ENCODE data around the gene ATP9B.
"Not testable (repeated sequence)": the region's sequence is repeated elsewhere in the genome, so short reads cannot be mapped to it uniquely, and the experiment has no call there.

Gene ATP9B

GRCh38 chr18:79372991-79373390 is 303.8 kb downstream of the ATP9B start:
- DNase-seq: no peak

GRCh38 chr18:79373736-79374135 is 304.5 kb downstream of the ATP9B start:
- no peak for DNase-seq

- no peak for DNase-seq
These were observed 305.4 kb downstream of the ATP9B start for GRCh38 chr18:79374408-79375171.

GRCh38 chr18:79375441-79376154 is 306.4 kb downstream of the ATP9B start:
- no peak for DNase-seq

- not testable (repeated sequence) for DNase-seq
These were observed 307.5 kb downstream of the ATP9B start for GRCh38 chr18:79376661-79377060.

- DNase-seq: no peak
These were observed 308.1 kb downstream of the ATP9B start for GRCh38 chr18:79377187-79377891.

GRCh38 chr18:79378536-79379250 is 309.5 kb downstream of the ATP9B start:
- peak; percentile 61 to 74 (median 70) for DNase-seq

- no peak for DNase-seq
These were observed 310.2 kb downstream of the ATP9B start for GRCh38 chr18:79379251-79379905.

GRCh38 chr18:79379931-79380815 is 311.0 kb downstream of the ATP9B start:
- no peak for DNase-seq

GRCh38 chr18:79380816-79381806 is 311.9 kb downstream of the ATP9B start:
- DNase-seq: peak in 3 of 4 experiments; percentile 38 to 71 (median 68)

GRCh38 chr18:79381811-79382311 is 312.7 kb downstream of the ATP9B start:
- no peak for DNase-seq

- DNase-seq: no peak
These were observed 313.6 kb downstream of the ATP9B start for GRCh38 chr18:79382681-79383387.

- no peak for DNase-seq
These were observed 314.3 kb downstream of the ATP9B start for GRCh38 chr18:79383388-79384056.

- DNase-seq: no peak
These were observed 315.1 kb downstream of the ATP9B start for GRCh38 chr18:79384151-79384807.

- DNase-seq: no peak
These were observed 315.6 kb downstream of the ATP9B start for GRCh38 chr18:79384834-79385233.

- DNase-seq: no peak
These were observed 316.1 kb downstream of the ATP9B start for GRCh38 chr18:79385326-79385707.

- DNase-seq: no peak
These were observed 316.6 kb downstream of the ATP9B start for GRCh38 chr18:79385708-79386341.

- no peak for DNase-seq
These were observed 317.4 kb downstream of the ATP9B start for GRCh38 chr18:79386547-79386946.
